ENCODE data around the gene DDX39A.
"Not testable (repeated sequence)": the region's sequence is repeated elsewhere in the genome, so short reads cannot be mapped to it uniquely, and the experiment has no call there.

The DDX39A gene

DNA sequence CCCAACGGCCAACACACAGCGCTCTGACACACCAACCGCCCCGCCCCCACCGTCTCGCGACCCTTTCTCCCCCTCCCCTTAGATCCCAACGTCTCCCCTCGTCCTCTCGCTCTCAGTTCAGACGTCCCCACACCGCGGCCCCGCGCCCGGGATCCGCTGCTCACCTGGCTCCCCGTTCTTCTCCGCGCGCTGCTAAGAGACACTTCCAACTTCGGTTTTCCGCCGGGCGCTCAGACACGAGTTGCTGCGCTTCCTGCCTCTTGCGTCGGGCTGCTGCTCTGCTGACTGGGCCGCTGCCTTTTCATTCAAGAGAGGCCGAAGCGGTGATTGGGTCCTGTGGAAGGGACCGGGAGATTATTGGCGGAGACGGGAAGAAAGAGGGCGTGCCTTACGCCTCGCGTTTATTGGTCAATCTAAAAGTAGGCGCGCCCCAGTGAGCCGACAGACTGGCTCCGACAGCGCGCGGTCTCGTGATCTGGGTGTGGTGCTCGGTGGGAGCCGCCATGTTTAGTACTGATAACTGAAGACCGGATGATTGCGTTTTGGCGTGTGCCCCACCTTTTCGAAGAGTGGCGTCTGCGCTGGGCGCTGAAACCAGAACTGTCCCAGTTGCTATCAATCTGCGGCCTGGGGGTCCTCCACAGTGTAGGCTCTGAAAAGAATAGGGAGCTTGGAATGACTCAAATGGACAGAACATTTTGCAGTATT, at the start of gene DDX39A:
DDX39A (minus strand) TSS at position 236 of the 708 bp plus-strand sequence. CDS start 6,121 bp downstream, outside the sequence.
- peak; percentile 99 for DNase-seq

DNA sequence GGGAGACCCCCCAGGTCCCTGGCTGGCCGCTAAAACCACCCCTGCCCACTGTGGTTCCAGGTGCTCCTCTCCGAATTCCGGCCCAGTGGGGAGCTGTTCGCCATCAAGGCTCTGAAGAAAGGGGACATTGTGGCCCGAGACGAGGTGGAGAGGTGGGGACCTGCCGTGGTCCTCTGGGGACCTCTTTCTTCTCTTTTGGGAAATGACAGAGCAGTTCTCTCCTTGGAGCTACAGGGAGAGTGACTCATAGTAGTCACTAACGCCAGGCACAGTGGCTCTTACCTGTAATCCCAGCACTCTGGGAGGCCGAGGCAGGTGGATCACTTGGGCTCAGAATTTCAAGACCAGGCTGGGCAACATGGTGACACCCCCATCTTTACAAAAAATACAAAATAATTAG, 48.7 kb upstream of the DDX39A start:
- no peak for DNase-seq

DNA sequence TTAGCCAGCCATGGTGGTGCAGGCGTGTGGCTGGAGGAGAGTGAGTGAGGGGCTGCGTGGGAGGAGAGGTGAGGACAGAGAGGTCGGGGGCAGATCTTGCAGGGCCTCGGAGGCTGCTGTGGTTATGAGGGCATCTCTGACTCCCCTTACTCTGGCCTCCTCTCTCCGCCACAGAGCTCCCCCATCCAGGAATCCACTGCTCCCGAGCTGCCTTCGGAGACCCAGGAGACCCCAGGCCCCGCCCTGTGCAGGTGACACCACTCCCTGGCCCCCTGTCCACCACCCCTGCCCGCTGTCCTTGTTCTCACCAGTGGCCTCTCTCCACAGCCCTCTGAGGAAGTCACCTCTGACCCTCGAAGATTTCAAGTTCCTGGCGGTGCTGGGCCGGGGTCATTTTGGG, 48.2 kb upstream of the DDX39A start:
- DNase-seq = no peak

DNA sequence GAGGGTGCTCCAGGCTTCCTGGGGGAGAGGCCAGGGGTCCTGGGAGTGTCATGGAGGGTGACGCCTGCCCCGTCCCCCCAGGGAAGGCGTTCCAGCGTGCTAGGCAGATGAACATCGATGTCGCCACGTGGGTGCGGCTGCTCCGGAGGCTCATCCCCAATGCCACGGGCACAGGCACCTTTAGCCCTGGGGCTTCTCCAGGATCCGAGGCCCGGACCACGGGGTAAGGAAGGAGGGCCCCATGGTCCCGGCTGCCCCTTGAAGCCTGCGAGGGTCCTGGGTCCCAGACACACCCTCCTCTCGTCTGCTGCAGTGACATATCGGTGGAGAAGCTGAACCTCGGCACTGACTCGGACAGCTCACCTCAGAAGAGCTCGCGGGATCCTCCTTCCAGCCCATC, 44.6 kb upstream of the DDX39A start:
- DNase-seq = no peak

DNA sequence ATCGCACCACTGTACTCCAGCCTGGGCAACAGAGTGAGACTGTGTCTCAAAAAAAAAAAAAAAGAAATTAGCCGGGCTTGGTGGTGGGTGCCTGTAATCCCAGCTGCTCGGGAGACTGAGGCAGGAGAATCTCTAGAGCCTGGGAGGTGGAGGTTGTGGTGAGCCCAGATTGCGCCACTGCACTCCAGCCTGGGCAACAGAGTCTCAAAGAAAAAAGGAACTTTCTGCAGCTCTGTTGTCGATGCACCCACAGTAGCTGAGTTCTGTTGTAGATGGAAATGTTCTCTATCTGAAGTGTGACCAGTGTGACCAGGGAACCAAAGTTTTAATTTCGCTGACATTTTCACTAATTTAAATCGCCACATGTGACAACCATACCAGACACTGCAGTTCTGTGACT, 43.3 kb upstream of the DDX39A start:
- not testable (repeated sequence) for DNase-seq

DNA sequence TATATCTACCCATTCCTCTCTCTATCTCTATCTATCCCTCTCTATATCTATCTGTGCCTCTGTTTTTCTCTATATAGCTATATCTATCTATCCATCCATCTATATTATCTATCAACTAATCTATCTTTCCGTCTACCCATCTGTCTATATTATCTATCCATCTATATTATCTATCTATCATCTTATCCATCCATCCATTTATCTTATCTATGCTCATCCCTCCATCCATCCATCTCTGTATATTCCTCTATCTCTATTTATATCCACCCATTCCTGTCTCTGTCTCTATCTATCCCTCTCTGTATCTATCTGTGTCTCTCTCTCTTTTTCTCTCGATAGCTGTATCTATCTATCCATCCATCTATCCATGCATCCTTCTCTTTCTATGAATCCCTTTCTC, 41.8 kb upstream of the DDX39A start:
- no peak for DNase-seq

DNA sequence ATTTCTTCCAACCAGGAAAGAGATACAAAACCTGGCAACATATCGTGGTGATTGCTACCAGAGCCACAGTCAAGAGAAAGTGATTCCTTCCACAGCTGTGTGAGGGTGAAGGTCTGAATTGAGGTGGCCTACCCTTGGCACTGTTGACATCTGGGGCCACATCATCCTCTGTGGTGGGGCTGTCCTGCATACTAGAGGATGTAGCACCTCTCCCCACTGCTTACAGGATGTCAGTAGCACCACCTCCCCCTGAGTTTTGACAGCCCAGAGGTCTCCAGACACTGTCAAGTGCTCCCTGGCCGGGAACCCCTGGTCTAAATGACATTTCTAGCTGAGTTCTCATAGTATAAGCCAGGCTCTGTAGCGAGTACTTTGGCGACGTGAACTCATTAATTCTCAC, 40.6 kb upstream of the DDX39A start:
- no peak for DNase-seq

DNA sequence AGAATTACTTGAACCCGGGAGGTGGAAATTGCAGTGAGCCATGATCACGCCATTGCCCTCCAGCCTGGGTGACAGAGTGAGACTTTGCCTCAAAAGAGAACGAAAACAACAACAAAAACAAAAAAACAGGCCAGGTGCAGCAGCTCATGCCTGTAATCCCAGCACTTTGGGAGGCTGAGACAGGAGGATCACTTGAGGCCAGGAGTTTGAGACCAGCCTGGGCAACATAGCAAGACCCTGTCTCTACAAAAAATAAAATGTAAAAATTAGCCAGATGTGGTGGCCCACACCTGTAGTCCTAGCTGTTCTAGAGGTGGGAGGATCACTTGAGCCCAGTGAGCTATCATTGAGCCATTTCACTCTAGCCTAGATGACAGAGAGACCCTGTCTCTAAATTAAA, 33.2 kb upstream of the DDX39A start:
- DNase-seq = not testable (repeated sequence)

DNA sequence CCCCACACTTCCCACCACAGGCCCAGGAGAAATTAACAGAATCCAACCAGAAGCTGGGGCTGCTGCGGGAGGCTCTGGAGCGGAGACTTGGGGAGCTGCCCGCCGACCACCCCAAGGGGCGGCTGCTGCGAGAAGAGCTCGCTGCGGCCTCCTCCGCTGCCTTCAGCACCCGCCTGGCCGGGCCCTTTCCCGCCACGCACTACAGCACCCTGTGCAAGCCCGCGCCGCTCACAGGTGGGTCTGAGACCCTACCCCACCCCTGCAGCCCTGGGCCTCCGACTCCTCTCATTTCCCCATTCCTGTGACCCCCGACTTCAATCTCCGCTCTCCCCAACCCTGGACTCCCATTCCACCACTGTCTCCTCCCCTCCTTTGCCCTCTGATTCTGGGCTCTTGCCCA, 31.7 kb upstream of the DDX39A start:
- no peak for DNase-seq

DNA sequence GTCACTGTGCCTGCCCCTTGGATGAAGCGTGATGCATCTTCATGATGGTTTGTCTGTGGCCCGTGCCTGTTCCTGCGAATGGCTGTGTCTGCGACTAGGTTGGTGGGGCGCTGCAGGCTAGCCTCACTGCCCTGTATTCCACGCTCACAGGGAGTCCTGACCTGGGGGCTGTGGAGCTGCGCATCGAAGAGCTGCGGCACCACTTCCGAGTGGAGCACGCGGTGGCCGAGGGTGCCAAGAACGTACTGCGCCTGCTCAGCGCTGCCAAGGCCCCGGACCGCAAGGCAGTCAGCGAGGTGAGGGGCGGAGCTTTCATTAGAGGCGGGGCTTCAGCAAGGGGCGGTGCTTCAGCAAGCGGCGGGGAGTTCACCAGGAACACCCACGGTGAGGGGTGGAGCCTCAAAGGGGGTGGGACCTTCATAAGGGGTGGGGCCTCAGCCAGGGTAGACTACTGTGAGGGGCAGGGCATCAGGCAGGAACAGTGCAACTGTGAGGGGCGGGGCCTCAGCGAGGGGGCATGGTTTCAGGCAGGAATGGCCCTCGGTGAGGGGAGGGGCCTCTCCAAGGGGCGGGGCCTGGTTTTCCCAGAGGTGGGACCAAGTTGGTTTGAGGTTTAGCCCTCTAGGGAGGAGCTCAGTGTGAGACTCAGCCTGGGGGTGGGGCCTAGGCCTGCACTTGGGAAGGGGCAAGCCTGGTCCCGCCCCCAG, 31.2 kb upstream of the DDX39A start:
- peak; percentile 58 to 75 for DNase-seq

DNA sequence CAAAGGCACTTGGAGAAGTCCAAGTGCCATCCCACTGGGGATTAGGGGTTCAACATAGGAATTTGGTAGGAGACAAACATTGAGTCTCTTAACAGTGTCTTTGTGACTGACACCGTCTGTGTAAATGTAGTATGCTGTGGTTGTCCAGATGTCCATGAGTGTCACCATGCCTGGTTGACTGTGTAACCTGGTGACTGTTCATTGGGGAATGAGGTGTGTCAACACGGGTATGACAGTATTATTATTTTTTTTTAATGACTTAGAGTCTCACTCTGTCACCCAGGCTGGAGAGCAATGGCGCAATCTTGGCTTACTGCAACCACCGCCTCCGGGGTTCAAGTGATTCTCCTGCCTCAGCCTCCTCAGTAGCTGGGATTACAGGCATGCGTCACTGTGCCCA, 30.2 kb upstream of the DDX39A start:
- DNase-seq = no peak

DNA sequence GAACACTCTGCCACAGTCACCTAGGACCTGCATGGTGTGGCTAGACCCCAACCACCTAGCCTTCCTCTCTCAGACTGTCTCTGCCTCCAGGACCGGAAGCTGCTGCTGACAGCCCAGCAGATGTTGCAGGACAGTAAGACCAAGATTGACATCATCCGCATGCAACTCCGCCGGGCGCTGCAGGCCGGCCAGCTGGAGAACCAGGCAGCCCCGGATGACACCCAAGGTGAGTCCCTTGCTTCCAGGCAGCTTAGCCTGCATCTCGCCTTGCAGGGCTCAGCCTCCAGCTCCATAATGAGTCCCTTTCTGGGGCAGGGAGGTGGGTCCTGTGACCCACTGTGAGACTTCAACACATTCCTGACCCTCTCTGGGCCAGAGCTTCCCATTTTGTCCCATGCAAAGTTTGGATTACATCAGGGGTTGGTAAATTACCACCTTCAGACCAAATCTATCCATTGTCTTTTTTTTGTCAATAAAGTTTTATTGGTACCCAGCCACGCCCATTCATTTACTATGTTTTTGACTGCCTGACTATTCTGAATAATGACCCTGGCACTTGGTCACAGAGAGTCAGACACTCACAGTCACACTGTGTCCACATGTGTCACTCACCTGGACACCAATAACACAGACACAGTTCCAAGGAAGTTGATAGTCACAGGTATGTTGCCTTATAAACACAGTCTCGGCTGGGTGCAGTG, 27.3 kb upstream of the DDX39A start:
- DNase-seq = no peak

DNA sequence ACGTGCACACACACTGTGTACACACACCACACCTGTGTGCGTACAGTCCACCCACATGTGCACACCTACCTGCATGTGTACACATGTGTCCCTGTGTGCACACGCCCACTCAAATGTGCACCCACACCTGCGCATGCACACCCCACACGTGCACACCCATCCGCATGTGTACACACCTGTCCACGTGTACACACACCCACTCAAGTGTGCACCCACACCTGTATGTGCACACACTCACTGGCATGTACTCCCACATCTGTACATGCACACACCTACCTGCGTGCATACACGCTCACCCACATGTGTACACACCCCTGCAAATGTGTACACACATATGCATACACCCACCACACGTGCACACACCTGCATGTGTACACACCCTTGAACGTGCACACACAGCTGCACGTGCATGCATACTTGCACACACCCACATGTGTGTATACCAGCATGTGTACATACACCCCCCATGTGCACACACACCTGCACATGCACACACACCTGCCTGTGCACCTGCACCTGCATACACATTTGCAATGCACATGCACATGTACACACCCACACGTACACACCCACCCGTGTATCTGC, 24.6 kb upstream of the DDX39A start:
- DNase-seq = no peak

DNA sequence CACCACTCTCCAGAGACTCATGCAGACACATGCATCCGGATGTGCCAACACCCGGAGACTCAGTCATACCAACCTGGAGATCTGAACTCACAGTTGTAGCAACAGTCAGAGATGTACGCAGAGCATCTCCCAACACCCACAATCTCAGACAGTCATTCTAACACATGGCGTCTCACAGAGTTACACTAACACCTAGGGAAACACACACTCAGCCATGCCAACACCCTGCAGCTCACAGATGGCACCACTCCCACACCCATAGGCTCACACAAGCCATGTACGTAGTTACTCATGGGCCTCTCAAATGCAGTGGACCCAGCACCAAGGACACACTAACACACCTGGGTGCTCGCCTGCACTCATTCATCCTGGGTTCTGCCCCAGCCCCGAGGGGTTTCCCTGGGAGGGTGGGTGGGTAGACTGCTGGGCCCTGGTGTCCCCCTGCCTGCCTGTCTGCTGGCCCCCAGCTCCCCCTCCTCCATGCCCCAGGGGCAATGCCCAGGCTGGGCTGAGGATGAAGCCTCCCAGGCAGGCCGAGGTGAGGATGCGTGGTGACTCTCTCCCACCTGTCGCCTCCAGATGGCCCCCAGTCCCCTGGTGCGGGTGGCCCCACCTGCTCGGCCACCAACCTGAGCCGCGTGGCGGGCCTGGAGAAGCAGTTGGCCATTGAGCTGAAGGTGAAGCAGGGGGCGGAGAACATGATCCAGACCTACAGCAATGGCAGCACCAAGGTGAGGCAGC, 23.9 kb upstream of the DDX39A start:
- no peak for DNase-seq

DNA sequence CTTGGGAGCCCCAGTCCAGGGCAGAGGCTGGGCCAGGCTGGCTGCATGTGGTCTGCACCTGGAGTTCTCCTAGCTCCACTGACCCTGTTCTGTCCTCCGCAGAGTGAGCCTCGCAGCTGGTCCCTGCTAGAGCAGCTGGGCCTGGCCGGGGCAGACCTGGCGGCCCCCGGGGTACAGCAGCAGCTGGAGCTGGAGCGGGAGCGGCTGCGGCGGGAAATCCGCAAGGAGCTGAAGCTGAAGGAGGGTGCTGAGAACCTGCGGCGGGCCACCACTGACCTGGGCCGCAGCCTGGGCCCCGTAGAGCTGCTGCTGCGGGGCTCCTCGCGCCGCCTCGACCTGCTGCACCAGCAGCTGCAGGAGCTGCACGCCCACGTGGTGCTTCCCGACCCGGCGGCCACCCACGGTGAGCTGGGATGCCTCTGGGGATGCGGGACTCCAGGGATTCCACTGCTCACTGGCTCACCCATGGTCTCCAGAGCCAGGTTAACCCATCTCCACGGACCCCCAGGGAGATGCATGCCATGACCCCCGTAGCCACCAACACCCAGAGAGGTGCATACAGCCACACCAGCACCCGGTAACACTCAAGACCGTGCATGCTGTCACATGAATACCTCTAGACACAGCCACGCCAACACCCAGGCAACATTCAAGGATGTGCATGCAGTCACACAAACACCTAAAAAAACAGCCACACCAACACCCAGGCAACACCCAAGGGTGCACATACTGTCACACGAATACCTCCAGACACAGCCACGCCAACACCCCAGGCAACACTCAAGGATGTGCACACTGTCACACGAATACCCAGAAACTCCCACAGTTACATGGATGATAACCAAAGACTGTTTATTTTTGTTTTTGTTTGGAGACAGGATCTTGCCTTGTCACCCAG, 22.1 kb upstream of the DDX39A start:
- DNase-seq = no peak

DNA sequence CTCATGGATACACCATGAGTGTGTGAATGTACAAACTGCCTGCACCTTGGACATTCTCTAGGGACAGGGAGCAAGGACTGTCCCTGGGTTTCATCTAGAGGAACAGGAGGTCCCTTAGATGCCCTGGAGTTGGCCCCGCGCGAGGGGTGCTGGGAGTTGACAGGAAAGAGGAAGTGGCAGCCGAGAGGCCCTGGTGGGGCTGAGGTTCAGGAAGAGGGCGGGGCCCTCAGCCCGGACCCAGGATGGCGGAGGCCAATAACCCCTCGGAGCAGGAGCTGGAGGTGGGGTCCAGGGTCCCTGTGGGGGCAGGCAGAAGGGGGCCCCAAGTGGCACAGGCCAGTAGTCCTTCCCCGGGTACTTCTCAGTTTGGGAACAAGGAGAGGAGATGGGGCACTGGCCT, 20.9 kb upstream of the DDX39A start:
- no peak for DNase-seq

DNA sequence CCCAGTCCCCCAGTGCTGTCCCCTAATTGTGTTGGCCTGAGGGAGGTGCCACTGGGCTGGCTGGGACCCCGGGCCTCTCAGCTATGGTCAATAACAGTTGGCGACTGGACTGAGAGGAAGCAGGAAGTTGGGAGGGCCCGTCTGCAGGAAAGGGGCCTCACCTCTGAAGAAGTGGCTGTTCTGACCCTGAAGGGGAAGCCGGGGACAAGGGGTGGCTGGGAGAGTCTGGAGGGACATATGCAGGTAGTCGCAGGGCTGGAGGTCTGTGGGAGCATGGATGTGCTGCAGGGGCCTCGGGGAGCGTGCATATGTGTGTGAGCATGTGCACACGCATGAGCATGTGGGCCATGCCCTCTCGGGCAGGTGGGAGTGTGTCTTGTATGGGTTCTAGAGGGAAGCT, 19.9 kb upstream of the DDX39A start:
- DNase-seq = no peak

DNA sequence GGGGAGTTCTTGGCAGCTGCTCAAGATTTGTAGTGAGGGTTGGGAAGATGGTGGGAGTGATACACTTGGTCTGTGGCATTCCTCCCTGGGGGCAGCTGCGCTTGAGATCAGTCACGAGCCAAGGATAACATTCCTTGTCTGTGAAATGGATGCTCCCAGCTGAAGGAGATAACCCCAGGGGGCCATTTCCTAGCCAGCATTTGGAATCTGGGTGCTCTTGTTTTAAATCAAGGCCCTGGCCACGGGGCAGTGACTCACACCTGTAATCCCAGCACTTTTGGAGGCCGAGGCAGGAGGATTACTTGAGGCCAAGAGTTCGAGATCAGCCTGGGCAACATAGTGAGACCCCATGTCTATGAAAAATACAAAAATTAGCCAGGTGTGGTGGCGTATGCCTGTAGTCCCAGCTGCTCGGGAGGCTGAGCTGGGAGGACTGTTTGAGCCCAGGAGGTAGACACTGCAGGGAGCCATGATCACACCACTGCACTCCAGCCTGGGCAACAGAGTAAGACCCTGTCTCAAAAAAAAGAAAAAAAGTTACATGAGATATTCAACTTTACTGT, 18.5 kb upstream of the DDX39A start:
- no peak for DNase-seq

DNA sequence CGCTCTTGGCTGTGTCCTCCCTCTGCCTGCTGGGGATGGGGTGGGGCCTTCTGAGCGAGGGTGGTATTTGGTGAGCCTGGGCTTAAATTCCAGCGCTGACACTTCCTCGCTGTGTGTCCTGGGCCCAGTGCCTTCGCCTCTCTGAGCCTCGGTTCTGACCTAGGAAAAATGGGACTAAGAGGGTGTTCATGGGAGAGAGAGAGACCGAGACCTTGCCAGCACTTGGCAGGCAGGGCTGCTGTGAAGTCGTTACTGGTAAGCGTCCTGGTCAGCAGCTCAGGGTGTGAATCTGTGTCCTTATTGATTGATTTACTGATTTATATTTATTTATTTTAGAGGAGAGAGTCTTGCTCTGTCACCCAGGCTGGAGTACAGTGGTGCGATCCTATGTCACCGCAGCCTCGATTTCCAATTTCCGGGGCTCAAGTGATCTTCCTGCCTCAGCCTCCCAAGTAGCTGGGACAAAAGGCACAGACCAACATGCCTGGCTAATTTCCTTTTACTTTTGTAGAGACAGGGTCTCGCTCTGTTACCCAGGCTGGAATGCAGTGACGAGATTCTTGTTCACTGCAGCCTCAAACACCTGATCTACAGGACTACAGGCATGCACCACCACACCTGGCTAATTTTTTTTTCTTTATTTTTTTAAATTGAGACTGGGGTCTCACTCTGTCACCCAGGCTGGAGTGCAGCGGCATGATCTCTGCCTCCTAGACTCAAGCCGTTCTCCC, 16.3 kb upstream of the DDX39A start:
- no peak for DNase-seq

DNA sequence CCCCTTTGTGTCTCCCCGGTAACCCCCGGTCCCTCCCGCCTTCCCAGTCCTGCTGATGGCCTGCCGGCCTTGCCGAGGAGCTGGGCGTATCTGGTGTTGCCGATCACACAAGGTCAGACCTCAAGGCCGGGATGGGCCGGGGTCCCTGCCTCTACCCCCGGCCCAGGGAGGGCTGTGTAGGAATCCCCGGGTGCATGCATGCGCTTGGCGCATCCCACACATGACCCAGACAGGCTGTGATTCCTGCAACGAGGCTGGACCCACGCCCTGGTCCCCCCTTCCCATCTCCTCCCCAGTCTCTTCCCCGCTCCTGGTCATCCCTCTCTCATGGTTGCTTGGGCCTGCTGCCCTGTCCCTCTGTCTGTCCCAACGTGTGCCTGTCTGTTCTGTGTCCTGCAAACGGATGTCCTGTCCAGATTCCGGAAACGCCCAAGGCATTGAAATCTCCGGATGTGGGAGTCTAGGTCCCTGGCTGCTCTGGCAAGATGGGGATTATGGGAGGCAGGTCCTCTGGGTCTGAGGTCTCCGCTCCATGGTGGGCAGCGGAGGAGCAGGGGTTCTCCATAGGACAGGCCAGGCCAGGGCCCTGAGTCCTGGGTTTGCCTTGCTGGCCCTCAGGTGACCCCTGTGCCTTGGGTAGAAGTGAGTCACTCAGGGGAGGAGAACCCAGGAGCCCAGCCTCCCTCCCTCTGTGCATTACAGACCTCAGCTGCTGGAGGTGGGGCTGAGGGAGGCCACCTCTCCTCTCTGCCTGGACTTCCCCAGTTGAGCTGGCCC, 15.6 kb upstream of the DDX39A start:
- DNase-seq = peak; percentile 76 to 94

Data from SW 1271 (cell line).